ENCODE results near the gene PLXNB2. TPM values are rescaled to one million over a fixed set of nuclear protein-coding genes. Genes with fewer than 3 reads are reported as not detected.

The PLXNB2 gene
- total RNA-seq, 1 donor from 2014 or later = 352 TPM

DNA sequence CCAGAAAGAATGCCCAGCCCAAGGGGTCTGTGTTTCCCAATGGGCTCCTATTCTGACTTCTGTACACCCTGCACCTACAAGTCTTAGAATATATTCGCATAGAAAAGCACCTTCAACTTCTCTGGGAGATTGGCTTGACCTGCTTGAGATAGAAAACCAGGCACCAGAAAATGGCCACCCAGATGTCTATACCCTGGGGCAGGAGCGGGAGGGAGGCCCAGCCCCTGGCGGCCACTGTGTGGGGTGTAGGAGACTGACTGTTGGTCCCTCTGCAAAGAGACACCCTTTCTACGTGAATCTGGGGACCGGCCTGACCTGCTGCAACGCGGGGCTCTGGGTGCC is 10.9 kb upstream of the PLXNB2 start:
- Mint-ChIP-seq H3K4me1 (ENCODE audit: unreplicated experiment) (no peaks in the 10 kb centered on the region), H3K27me3 (no peaks in the 10 kb centered on the region), H3K27ac (no peak overlapping the region), H3K9me3 (no peaks in the 10 kb centered on the region), H3K36me3 (no peaks in the 10 kb centered on the region), H3K4me3 (no peak overlapping the region)
- DNase-seq (ENCODE audit: extremely low spot score, unreplicated experiment) = no peak
- TF ChIP-seq, protein P1, sequence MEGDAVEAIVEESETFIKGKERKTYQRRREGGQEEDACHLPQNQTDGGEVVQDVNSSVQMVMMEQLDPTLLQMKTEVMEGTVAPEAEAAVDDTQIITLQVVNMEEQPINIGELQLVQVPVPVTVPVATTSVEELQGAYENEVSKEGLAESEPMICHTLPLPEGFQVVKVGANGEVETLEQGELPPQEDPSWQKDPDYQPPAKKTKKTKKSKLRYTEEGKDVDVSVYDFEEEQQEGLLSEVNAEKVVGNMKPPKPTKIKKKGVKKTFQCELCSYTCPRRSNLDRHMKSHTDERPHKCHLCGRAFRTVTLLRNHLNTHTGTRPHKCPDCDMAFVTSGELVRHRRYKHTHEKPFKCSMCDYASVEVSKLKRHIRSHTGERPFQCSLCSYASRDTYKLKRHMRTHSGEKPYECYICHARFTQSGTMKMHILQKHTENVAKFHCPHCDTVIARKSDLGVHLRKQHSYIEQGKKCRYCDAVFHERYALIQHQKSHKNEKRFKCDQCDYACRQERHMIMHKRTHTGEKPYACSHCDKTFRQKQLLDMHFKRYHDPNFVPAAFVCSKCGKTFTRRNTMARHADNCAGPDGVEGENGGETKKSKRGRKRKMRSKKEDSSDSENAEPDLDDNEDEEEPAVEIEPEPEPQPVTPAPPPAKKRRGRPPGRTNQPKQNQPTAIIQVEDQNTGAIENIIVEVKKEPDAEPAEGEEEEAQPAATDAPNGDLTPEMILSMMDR (conservative IDR thresholded peaks at IDR 0.05) = no peak

DNA sequence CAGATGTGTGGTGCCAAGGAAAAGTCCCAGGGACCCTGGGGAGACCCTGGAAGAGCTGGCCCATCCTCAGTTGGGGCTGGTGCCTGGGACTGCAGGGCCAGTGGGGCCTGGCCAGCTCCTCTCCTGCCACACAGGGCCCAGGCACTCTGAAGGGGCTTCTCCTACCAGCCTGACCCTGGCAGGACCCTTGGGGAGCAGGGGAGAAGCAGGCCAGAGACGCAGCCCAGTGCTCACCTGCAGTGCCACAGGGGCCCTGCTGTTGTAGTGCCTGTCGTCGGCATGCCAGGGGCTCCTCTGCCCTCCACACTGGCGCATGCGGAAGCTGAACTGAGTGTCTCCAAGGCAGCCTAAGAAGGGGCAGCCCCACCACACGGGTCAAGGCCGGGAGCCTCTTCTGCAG is 10.2 kb upstream of the PLXNB2 start:
- Mint-ChIP-seq H3K9me3 (no peaks in the 10 kb centered on the region), H3K4me1 (ENCODE audit: unreplicated experiment) (no peaks in the 10 kb centered on the region), H3K4me3 (no peak overlapping the region), H3K27ac (no peak overlapping the region), H3K36me3 (no peaks in the 10 kb centered on the region), H3K27me3 (no peaks in the 10 kb centered on the region)
- TF ChIP-seq, protein P1 (conservative IDR thresholded peaks at IDR 0.05) = no peak
- no peak for DNase-seq (ENCODE audit: extremely low spot score, unreplicated experiment)

- DNase-seq (ENCODE audit: extremely low spot score, unreplicated experiment) = no peak
- H3K4me1 Mint-ChIP-seq (ENCODE audit: unreplicated experiment) = no peaks in the 10 kb centered on the region
- no peaks in the 10 kb centered on the region for H3K27me3 Mint-ChIP-seq
- TF ChIP-seq, protein P1 (conservative IDR thresholded peaks at IDR 0.05) = no peak
- no peak overlapping the region for H3K27ac Mint-ChIP-seq
- no peaks in the 10 kb centered on the region for H3K9me3 Mint-ChIP-seq
- no peak overlapping the region for H3K4me3 Mint-ChIP-seq
- H3K36me3 Mint-ChIP-seq = no peaks in the 10 kb centered on the region
Measured at GRCh38 chr22:50317178-50317577, 9.7 kb upstream of the PLXNB2 start.

DNA sequence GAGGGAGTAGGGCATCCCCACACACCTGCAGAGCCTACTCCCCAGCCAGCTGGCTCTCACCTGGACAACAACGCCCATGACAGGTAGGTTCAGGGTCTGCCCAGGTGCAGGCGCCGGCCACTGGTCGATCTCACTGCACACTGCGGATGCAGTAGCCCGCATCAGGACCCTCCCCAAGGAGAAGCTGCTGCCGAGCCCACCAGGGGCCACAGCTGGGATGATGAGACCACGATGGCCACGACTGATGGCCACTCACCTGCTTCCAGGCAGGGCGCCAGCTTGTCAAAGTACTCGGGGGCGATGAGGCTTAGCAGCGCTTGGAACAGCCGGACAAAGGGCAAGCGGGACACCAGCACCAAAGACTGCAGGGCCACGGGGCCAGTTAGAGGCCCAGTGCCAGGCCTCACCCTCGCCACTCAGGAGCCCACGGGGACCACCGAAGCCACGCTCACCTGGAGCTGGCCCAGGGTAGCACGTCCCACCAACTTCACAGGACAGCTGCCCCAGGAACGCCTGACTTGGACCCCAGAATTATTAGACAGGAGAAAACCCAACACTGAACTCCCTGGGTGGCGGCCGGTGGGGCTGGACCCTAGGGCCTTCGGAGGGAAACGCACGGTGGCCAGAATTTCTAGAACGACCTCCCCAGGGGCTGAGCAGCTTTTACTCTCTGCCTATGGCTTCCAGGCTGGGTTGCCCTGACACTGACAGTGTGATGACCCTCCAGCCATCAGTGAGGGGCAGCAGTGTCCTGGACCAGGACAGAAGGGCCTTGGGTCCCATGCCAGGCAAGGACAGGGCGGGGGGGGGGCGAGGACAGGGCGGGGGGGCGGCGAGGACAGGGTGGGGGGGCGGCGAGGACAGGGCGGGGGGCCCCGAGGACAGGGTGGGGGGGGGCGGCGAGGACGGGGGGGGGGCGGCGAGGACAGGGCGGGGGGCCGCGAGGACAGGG is 8.9 kb upstream of the PLXNB2 start:
- no peaks in the 10 kb centered on the region for H3K36me3 Mint-ChIP-seq

DNA sequence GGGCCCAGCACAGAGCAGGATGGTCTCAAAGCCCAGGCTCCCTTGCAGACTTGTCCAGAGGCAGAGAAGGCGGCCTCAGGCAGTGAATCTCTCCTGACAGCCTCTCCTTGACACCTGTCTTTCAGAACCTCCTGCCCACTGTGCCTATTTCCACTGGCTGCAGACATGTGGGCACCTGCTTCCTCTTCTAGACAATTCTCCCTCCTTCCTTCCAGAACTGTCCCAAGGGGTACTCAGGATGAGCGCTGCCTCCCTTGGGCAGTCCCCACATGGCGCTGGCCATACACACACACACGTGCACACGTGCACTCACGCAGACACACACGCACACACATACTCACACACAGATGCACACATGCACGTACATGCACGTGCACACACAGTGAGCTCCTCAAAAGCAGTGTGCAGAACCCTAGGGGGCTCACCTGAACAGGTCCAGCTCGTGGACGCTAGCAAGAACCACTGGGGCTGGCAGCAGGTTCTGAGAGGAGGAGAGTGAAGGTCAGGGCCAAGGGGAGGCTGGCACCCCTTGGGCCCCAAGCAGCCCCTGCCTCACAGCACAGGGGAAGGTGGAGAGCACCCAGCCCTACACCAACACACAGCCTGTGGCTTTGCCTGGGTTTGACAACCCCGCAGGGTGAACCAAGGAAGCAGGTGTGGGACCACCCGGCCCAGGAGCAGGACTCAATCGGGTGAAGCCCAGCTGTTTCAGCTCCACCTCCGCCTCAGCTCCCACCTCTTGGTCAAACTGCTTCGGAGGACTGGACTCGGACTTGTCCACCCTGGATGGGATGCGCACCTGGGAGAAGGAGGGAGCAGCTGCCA is 8.1 kb upstream of the PLXNB2 start:
- no peaks in the 10 kb centered on the region for H3K4me1 Mint-ChIP-seq (ENCODE audit: unreplicated experiment)
- TF ChIP-seq, protein P1 (conservative IDR thresholded peaks at IDR 0.05) = no peak
- DNase-seq (ENCODE audit: extremely low spot score, unreplicated experiment) = no peak
- H3K4me3 Mint-ChIP-seq = no peak overlapping the region
- H3K36me3 Mint-ChIP-seq = no peaks in the 10 kb centered on the region
- no peaks in the 10 kb centered on the region for H3K27me3 Mint-ChIP-seq
- H3K9me3 Mint-ChIP-seq = no peaks in the 10 kb centered on the region
- H3K27ac Mint-ChIP-seq = peak overlapping the region; percentile 54

More for the DNA sequence above, 8.9 kb upstream of the PLXNB2 start:
- Mint-ChIP-seq H3K27me3 (no peaks in the 10 kb centered on the region), H3K27ac (no peak overlapping the region), H3K4me1 (ENCODE audit: unreplicated experiment) (no peaks in the 10 kb centered on the region), H3K4me3 (no peak overlapping the region), H3K9me3 (no peaks in the 10 kb centered on the region)
- TF ChIP-seq, protein P1 (conservative IDR thresholded peaks at IDR 0.05) = no peak
- no peak for DNase-seq (ENCODE audit: extremely low spot score, unreplicated experiment)

Measured in type B pancreatic cell (in vitro differentiated cells).